GM19193 (cell line): Measurements from ENCODE around the gene CAMK2G.

Source experiments
- POLR2A ChIP-seq: IDR thresholded peaks from 4 replicates; pipeline ENCODE4 v1.6.1; 2011; ENCODE audit not compliant: insufficient read depth, insufficient read length; ENCODE audit errors: extremely low read depth

CAMK2G gene

DNA sequence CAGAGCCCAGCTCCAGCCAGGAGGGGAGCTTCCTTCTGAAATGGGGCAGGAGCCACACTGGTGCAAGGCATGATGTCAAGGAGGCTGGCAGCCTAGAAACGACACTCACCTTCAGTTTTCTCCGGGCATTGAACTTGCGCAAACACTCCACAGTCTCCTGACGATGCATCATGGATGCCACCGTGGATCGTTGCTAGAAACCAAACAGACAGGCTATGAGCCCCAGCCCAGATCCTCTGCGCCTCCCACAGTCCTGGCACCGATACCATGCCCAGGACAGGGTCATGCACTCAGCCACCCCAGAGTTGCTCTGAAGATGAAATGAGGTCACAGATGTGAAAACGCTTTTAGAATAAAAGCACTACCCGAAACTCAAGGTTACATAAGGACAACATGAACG is 32.0 kb downstream of the CAMK2G start:
- TF ChIP-seq POLR2A: no peak

DNA sequence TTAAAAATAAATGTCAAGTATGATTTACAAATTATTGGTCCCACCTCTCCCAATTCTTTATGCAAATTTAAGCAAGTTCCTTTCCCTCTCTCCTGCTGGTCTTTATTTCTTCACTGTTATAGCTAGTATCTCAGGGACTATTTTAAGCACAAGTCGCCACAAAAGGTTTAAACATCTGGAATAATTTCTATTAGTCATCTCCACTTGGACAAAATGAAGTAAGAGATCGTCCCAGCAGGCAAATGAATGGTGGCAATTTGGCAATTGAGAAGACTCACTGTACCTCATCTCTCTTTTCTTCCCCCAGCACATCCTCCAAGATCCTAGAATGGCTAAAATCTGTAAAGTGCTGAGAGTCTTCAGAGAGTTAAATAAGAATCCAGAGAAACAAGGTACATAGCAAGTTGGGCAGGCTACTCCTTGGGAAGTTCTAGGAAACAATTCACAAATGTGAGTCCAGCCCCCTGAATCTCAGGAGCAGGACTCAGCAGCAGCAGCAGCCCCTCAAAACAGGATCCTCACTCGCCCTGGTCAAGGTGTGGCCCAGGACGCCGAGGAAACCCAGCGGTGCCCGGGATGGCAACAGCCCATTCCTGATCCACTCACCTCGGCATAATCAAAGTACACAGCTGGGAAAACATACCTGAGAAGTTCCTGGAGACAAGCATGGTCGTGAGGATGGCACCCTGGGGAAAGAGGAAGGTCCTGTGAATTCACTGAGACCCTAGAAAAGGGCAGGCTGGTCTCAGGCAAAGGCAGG is 32.6 kb downstream of the CAMK2G start:
- TF ChIP-seq POLR2A: no peak

- no peak for TF ChIP-seq POLR2A
Measured at GRCh38 chr10:73841061-73841421, 33.3 kb downstream of the CAMK2G start.

- TF ChIP-seq POLR2A: no peak
Measured at GRCh38 chr10:73840403-73841060, 33.8 kb downstream of the CAMK2G start.

GRCh38 chr10:73840056-73840402 is 34.3 kb downstream of the CAMK2G start:
- no peak for TF ChIP-seq POLR2A

DNA sequence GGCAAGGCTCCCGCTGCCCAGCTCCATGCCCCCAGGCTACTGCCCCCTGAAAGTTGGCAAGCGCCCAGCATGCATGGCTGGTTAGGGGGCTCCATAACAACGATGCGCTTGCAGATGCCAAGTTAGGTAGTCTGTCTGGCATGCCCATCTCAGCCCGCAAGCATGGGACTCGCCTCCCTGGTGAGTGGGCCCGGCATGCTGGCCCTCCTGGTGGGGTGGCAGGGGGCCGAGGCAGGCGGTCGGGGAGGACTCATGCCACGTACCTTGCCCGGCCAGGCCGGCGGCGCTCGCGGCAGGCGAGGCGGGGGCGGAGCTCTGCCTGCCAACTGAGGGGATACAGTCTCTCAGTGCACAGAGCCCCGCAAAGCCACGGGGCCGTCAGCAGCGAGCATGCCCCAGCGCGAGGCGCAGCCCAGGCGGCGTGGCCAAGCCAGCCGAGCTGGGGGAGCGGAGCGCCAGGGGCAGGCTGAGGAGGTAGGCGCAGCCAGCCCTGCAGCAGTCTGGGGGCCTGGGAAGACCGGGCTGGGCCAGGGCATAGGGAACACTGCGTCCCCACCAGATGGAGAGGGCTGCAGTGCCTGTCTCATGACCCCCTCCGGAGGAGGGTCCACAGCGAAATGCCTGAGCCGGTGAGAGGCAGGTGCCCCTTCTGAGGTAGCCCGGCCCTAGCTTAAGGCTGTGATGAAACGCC is 34.9 kb downstream of the CAMK2G start:
- TF ChIP-seq POLR2A: no peak

GRCh38 chr10:73838827-73839226 is 35.5 kb downstream of the CAMK2G start:
- no peak for TF ChIP-seq POLR2A

- TF ChIP-seq POLR2A: no peak
Measured at GRCh38 chr10:73838008-73838567, 36.3 kb downstream of the CAMK2G start.

GRCh38 chr10:73837072-73837471 is 37.3 kb downstream of the CAMK2G start:
- TF ChIP-seq POLR2A: no peak

- no peak for TF ChIP-seq POLR2A
Measured at GRCh38 chr10:73836427-73836980, 37.9 kb downstream of the CAMK2G start.

DNA sequence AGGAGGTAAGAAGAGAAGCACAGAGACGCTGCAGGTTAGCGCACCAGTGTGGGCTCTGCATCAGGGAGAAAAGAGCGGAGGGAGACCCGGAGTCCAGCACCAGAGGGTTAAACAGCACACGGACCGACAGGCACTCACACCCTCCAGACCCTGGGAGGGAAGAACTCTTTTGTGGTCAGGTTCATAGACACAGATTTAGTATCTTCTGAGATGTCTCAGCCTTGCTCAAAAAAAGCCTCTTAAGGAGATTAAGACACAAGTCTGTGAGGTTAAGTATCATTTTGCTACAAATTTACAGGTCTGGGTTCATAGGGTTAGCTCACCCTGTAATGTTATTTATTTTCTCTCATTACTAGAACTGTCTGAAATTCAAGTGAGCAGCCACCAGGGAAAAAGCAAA is 46.2 kb downstream of the CAMK2G start:
- no peak for TF ChIP-seq POLR2A

GRCh38 chr10:73827346-73828089 is 46.8 kb downstream of the CAMK2G start:
- no peak for TF ChIP-seq POLR2A

- TF ChIP-seq POLR2A: no peak
Measured at GRCh38 chr10:73824146-73824725, 50.1 kb downstream of the CAMK2G start.

DNA sequence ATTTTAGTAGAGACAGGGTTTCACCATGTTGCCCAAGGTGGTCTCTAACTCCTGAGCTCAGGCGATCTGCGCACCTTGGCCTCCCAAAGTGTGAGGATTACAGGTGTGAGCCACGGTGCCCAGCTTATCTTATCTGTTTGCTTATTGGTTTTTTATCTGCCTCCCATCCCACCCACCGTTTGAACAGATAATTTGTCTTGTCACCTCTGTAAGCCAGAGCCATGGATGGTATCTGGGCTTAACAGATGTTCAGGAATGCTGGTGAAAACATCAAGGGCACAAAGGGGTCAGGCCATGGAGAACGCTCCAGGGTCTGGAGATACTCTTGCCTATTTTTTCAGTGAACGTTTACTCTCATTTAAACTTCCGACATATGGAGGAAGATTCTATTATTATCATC is 51.0 kb downstream of the CAMK2G start:
- TF ChIP-seq POLR2A: no peak
